Brain microvascular endothelial cell (primary cell): Measurements from ENCODE around the gene MAPK10.

Experiments
- DNase-seq: peaks from one replicate; pipeline ENCODE4 v3.0.0-alpha.2; 2020
- H3K27ac ChIP-seq: fragments of 250-450 bp; sonication (Bioruptor Pico); 2 replicates; pipeline ENCODE4 v1.5.1; 2020; ENCODE audit warnings: mild to moderate bottlenecking, moderate library complexity
- H3K27me3 ChIP-seq: fragments of 250-450 bp; sonication (Bioruptor Pico); replicated peaks from 2 replicates; pipeline ENCODE4 v1.5.1; 2020; ENCODE audit warnings: mild to moderate bottlenecking
- H3K36me3 ChIP-seq: fragments of 250-450 bp; sonication (Bioruptor Pico); replicated peaks from 2 replicates; pipeline ENCODE4 v1.5.1; 2020; ENCODE audit warnings: mild to moderate bottlenecking
- H3K4me3 ChIP-seq: 2 replicates; pipeline ENCODE4 v1.5.1; 2011; ENCODE audit warnings: low read depth, mild to moderate bottlenecking, control low read depth, low read length, moderate library complexity
- in situ Hi-C: cut with HindIII; loops from 2 replicates; pipeline ENCODE4 v1.10.0; 2017; ENCODE audit warnings: low sequenced_read_pairs, low pct_ligation_motif_present
- TF ChIP-seq, protein P1 (sequence below): IDR thresholded peaks from 2 replicates; pipeline ENCODE4 v1.5.1; 2011; ENCODE audit warnings: low read depth, mild to moderate bottlenecking, moderate library complexity, low read length, control low read depth, inconsistent platforms; ENCODE audit errors: missing control alignments

Gene MAPK10

DNA sequence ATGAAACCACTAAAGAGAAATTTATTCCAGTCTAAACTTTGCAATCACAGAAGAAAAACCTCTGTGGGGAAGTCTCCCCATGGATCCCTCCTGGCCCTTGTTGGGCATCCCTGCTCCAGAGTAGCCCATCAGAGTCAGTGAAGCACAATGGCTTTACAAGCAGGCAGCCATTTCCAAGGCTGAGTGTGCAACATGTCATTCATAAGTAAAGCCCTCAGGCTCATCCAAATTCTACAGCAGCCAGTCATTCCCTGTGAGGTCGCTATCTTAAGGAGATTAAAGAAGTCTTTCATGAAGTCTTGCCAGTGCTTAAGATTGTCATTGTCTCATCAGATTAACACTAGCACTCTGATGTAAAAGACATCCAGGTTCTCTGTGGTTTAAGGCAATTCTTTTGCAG is 17.0 kb upstream of the MAPK10 start:
- Histone ChIP-seq H3K36me3 (no peaks in the 10 kb centered on the region), H3K27me3 (no peaks in the 10 kb centered on the region), H3K27ac (no peak overlapping the region), H3K4me3 (no peak overlapping the region)
- TF ChIP-seq, protein P1, sequence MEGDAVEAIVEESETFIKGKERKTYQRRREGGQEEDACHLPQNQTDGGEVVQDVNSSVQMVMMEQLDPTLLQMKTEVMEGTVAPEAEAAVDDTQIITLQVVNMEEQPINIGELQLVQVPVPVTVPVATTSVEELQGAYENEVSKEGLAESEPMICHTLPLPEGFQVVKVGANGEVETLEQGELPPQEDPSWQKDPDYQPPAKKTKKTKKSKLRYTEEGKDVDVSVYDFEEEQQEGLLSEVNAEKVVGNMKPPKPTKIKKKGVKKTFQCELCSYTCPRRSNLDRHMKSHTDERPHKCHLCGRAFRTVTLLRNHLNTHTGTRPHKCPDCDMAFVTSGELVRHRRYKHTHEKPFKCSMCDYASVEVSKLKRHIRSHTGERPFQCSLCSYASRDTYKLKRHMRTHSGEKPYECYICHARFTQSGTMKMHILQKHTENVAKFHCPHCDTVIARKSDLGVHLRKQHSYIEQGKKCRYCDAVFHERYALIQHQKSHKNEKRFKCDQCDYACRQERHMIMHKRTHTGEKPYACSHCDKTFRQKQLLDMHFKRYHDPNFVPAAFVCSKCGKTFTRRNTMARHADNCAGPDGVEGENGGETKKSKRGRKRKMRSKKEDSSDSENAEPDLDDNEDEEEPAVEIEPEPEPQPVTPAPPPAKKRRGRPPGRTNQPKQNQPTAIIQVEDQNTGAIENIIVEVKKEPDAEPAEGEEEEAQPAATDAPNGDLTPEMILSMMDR: no peak
- DNase-seq: no peak
- in situ Hi-C loops: no loop called here

DNA sequence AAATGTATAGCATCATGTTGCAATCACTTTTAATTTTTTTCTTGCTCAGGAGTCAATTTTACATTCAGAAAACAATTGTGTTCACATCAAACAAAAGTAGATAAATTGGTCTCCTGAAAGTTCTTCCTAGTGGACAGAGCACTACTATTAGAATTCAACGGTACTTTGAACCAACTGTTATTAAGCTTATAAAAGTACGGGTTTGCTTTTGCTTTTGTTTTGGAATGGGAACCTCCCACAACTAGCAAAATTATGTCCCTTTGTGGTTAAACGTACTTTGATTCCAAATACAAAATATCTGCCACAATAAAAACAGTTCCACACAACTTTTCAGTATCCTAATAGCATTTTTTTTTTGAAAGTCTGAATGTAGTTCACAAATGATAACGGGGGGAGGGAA is 8.6 kb upstream of the MAPK10 start:
- H3K36me3 ChIP-seq: no peaks in the 10 kb centered on the region
- no peak overlapping the region for H3K27ac ChIP-seq
- H3K27me3 ChIP-seq: no peaks in the 10 kb centered on the region
- TF ChIP-seq, protein P1: no peak
- H3K4me3 ChIP-seq: no peak overlapping the region
- in situ Hi-C loops: no loop called here
- no peak for DNase-seq

GRCh38 chr4:86367577-86367976 is 7.7 kb upstream of the MAPK10 start:
- H3K4me3 ChIP-seq: no peak overlapping the region
- peak; percentile 4 for DNase-seq
- no peaks in the 10 kb centered on the region for H3K27me3 ChIP-seq
- TF ChIP-seq, protein P1: no peak
- in situ Hi-C loops: no loop called here
- H3K36me3 ChIP-seq: no peaks in the 10 kb centered on the region
- H3K27ac ChIP-seq: no peak overlapping the region

DNA sequence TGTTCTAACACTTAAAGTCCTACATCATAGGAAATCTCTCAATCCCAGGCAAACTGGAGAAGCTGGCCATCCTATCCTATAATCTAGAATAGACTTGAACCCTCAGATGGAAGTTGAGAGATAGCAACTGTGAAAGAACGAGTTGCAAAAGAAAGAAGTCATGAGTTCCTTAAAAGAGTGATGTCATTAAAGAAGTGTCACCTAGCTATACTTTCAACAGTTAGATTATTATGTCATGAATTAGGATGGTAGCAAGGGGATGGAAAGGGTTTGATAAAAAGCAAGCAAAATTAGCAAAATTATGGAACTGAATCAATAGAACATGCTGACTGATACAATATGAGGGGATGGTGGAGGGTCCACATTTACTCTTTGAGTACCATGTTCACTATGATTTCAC is 7.1 kb upstream of the MAPK10 start:
- TF ChIP-seq, protein P1: no peak
- Histone ChIP-seq H3K36me3 (no peaks in the 10 kb centered on the region), H3K4me3 (no peak overlapping the region), H3K27ac (no peak overlapping the region), H3K27me3 (no peaks in the 10 kb centered on the region)
- DNase-seq: no peak
- in situ Hi-C loops: no loop called here

GRCh38 chr4:86362510-86362909 is 2.7 kb upstream of the MAPK10 start:
- no peaks in the 10 kb centered on the region for H3K36me3 ChIP-seq
- DNase-seq: no peak

GRCh38 chr4:86358257-86358656 is 1.6 kb downstream of the MAPK10 start:
- no peaks in the 10 kb centered on the region for H3K27me3 ChIP-seq
- in situ Hi-C loops: no loop called here
- TF ChIP-seq, protein P1: no peak
- DNase-seq: no peak
- H3K4me3 ChIP-seq: no peak overlapping the region
- H3K27ac ChIP-seq: no peak overlapping the region
- no peaks in the 10 kb centered on the region for H3K36me3 ChIP-seq

More at GRCh38 chr4:86362510-86362909, 2.7 kb upstream of the MAPK10 start:
- Histone ChIP-seq H3K27me3 (no peaks in the 10 kb centered on the region), H3K4me3 (no peak overlapping the region), H3K27ac (no peak overlapping the region)
- TF ChIP-seq, protein P1: no peak
- in situ Hi-C loops: no loop called here
